D341Med (cell line): ENCODE data around the gene MFAP3.
"Not testable (repeated sequence)": the region's sequence is repeated elsewhere in the genome, so short reads cannot be mapped to it uniquely, and the experiment has no call there.

Experiments
- DNase-seq: peaks from one replicate; pipeline ENCODE4 v3.0.0; 2012; ENCODE audit warnings: low spot score

The MFAP3 gene

DNA sequence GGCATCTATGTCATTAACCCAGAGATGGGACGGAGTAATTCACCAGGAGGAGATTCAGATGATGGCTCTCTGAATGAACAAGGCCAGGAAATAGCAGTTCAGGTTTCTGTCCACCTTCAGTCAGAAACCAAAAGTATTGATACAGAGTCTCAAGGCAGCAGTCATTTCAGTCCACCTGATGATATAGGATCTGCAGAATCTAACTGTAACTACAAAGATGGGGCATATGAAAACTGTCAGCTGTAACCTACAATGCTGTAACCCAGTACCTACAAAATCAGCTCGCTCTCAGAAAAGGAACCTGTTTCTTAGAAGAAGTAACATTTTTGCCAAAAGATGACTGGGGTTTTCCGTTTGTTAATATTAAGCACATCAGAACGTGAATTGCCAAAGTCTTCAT lies 14.7 kb downstream of the MFAP3 start:
- no peak for DNase-seq

DNA sequence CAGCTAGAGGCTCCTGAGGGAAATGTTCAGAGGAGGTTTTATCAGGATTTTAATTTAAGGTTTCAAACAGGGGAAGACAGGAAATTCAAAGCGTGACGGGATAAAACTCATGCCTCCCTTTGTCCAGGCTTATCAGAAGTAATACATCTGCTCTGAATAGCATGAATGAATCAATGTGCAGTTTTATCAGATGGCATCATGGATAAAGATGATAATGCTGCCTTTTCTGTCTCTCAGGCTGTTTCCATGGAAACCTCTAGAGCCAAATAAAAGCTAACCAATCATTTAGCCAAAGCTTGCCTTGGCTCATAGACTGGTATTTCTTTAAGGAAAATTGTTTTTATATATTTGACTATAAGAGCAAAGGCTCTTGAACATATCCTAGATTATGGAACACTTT lies 16.4 kb downstream of the MFAP3 start:
- DNase-seq = no peak

DNA sequence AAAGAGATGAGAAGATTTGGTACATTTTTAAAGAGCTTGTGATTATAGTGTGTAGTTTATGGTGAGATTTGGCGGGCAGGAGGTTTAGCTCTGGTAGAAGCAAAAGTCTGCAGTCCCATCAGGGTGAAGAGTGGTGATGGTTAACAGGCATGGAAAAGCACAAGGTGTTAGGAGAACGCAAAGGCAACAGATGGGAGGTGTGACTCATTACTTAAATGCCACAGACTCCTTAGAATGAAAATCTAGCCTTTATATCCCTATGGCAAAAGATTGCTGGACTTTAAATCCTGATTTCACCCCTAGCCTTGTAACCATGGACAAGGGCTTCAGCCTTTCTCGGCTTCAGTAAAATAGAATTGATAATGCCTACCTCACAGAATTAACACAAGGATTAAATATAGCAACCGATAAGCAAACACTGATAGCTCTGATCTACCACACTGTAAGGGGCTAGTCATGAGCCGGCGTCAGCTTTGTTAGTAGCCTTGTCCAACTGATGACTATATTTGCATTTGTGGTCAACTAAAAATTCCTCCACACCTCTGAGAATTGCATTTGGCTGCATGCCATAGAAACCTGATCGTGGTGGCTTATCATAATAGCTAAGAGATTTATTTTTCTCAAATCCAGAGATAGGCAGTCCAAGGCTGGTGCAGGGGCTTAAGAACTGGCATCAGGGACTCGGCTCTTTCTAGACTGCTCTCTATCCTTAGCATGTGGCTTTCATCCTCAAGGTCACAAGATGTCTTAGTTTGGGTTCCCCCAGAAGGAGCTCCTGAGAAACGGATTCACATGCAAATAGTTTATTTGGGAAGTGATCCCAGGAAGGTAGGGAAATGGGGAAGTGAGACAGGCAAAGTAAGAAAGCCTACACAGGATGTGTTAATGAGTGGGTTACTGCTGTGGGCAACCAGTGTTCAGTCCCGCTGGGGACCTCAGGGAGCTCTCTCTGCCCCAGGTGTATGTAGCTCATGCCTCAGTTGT lies 19.6 kb downstream of the MFAP3 start:
- peak; percentile 60 for DNase-seq

DNA sequence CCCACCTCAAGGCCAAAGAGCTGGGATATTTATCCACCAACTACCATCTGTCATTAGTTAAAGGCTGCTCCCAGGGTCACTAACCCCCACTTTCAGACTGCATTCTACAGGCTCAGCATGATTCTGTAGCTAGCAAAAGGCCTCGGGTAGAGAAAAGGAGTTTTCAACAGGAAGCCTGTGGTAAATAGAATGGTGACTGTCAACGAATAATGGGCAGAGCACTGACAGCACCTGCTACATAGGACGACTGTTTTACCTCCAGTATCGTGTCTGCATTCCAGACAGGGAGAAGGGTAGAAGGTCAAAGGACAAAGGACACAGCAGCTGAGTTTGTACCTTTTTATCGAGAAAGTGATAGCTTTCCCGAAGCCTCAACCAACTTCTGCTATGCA lies 20.3 kb downstream of the MFAP3 start:
- DNase-seq = no peak

DNA sequence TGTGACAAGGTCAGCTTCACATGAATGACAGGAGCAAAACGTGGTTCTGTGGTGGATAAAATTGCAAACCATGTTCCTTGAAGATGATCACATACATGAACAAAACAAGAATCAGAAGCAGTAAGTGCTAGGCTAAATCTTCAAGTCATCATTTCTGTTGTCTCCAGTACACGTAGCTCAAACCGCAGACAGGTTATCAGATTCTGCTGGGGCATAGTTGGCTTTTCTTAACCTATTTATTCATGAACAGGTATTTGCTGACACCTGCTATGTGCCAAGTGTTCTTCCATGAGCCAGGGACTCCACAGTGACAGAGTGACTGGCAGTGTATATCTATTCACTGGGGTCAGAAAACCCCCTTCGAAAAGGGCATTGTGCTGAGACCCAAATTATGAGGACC lies 20.8 kb downstream of the MFAP3 start:
- no peak for DNase-seq

DNA sequence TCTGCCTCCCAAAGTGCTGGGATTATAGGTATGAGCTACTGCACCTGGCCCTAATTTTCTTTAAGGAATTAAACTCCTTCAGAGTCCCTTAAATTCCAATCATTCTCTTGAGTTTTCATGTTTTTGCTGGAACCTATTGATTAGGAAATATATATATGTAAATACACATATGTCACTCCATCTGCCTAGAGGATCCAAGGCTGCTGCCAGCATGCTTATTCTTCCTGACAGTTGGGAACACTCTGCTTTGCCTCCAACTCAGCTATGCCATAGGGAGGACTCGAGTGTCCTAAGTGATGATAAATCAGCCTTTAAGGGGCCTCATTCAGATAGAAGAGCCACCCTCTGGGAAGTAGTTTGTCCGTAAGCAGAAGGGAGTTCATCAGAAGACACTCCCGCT lies 21.8 kb downstream of the MFAP3 start:
- DNase-seq = no peak

DNA sequence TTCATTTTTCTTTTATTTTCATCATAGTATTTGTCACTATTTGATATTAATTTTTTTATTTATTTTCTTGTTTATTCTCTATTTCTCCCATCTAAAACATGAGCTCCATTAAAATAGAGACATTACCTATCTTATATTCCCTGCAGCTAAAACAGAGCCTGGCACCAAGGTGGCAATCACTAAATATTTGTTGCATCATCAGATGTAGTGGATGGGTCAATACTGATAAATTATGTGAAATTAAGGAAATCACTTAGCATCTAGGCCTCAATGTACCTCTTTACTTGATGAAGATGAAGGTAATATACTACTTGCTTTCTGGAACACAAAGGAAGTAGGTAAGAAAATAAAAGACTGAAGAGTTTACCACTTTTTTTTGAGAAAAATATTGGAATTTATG lies 24.6 kb downstream of the MFAP3 start:
- DNase-seq = no peak

DNA sequence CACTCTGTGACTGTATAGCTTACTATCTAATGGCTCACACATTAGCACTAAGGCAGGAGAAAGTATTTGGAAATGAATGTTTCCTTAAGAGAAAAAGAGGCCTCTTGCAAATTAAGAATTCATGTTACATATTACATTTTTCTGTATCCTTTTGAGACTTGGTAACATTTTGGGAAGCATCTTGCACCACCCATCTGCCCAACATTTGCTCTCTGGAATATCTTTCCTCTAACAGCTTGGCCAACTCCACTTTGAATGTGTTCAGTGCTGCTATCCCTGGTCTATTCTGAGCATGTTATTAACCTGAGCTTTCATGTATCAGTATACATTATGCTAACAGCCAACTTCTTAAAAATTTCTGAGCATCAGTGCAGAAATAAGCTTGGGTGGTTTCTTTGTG lies 27.2 kb downstream of the MFAP3 start:
- no peak for DNase-seq

DNA sequence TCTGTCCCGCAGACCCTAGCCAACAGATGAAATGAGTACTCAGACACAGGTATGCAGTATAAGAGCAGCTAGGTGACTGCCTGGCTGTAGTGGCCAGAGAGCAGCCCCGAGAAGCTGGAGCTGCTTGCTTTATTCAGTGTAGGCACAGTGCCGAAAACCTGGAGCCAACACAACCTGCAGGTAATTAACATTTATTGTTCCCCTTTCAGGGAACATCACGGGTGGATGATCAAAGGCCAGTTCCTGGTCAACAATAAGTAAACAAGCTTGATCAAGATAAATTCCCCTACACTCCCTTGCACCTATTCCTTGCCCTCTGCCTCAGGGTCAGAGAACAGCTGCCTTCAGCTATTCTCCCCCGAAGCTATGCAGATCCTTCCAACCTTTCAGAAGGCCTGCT lies 31.1 kb downstream of the MFAP3 start:
- DNase-seq = not testable (repeated sequence)

DNA sequence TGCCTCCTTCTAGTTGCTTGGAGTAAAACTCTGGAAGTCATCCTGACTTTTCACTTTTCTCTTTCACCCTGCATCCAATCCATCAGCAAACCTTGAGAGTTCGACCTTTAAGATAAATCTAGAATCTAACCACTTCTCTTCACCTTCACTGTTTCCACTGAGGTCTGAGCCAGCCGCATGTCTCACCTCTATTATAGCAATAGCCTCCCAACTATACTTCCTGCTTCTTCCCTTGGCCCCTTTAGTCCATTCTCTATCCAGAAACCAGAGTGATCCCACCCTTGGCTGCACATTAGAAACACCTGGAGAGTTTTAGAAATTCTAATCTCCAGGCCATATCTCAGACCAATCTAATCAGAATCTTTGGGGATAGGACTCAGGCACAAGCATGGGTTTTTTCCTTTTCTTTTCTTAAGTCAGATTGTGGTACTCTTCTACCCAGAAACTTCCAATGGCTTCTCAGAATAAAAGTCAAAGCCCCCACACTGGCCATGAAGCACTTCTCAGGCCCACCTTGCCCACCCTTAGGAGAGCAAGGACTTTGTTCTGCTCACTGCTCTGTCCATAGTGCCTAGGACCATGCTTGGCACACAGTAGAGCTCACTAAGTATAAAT lies 33.1 kb downstream of the MFAP3 start:
- DNase-seq = no peak

DNA sequence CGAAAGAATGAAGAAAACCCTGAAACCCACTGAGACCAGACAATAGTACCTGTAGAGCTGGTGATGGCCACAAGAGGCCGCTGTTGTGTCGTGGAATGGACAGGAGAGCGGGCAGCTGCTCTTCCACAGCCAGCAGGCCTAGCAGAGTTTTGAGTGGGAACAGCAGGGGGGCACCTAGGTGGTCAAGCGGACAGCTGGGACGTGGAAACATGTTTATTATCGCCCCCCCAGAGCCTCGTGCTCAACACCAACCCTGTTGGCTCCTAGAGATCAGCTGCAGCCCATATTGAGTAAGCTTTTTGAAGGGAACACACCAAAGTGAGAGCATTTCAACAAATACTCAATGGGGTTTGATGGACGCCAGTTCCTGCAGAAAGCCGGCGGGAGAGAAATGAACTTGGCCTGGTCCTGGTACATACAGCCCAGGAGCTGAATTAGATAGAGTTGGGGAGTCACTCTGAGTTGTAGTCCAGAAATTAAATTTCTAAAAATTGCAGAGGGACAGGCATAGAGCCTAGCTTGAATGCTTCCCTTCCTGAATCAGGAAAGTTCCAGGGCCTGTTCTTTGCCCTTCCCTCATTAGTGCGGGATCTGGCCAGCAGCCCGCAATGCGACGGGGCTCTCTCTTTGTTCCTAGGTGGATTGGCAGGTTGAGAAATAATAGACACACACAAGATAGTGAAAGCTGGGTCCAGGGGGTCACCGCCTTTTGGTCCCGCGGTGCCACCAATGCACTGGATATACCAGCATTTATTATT lies 33.8 kb downstream of the MFAP3 start:
- peak; percentile 84 for DNase-seq

DNA sequence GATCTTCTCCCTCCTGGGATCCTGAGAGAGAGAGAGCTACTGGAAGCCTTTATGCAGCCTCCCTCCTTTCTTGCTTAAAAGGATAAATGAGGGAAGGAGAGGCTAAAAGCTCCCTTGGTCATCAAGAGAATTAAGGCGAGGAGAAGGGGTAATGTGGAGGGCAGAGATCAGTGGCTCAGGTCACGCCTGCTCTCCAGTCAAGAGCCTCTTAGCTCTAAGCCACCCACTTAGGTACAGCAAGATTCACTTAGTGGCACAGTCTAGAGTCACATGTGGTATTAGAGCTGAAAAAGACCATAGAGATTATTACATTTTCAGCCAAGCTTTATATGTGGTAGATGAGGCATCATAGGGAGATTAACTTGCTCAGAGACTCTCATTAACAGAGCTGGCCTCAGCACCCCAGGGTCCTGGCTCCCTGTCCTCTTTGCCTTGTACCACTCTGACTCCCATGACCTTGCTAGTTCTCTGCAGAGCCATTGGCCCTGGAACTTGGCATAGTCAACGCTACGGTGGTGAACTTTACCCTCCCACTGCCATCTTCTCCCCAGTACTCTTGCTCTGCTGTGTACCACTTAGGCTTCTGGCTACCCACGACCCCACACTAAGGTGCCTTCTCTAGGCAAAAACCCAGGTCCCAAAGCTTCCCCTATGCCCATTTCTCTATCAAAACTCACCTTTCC lies 37.6 kb downstream of the MFAP3 start:
- no peak for DNase-seq

DNA sequence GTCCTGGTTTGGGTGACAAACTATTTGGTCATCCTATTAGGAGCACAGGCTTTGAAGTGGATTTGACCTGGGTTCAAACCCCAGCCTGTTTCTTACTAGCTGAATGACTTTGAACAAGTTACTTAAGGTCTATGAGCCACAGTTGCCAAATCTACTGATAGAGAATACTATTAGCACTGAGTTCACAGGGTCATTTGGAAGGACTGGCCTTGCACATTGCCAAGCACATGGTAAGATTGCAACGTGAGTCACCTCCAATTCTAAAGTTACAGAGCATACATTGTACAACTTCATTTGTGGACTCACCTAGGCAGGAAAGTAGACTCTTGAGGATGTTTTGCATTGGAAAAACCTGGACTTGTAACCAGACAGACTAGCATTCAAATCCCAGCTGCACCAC lies 38.9 kb downstream of the MFAP3 start:
- DNase-seq = no peak

DNA sequence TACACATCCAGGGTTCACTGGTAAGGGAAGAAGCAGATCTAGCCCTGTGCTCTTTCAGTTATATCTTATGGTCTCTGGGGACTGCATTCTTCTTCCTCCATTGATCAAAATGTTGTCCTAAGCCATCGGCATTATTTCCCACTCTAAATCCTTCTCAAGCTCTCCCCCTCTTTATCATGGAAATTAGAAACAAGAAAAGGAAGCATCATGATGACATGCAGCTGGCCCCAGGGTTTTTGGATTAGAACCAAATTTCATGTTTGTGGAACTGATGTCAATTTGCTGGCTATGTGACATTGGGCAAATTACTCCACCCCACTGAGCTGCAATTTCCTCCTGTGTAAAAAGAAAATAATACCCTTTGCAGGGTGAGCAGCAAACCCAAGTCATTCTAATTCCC lies 39.5 kb downstream of the MFAP3 start:
- no peak for DNase-seq

DNA sequence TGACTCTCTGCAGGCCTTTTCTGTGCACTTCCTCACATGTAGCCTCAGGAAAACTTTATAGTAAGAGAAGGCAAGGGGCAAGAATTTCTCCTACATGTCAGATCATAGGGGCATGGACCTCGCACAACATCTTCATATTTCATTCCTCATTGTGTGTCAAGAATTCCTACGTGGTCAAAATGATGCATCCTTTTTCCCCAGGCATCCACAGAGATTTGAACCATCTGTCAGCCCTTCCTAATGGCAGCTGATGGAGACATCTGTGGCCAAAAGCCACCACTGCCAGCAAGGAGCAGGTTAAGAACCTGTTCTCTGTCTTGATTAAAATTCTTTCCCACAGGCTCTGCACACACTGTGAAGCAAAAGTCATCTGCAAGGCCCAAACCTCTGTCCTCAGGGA lies 42.5 kb downstream of the MFAP3 start:
- no peak for DNase-seq

DNA sequence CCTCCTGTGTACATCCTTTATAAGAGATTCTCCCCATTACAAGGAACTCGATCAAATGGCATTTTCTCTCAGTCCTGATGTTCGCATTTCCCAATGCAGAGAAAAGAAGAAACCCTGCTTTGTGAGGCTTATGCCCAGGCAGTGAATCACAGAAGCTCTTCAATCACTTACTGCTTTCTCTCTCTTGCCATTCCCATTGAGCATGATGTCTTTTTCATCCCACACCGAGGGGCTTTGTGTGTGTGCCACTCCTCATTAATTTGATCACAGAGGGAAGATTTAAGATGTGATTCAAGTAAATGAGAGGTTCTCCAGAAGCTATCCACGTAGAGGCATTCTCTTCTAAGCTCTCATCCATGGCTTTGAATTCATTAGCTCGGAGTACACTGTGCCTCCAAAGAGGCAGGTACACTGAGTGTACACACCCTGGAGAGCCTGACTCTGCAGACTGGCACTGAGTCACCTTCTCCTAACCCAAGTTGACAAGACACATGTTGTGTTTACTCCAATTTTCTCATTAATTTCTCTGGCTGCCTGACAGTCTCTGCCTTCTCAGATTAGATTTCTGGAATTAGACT lies 45.4 kb downstream of the MFAP3 start:
- DNase-seq = no peak

DNA sequence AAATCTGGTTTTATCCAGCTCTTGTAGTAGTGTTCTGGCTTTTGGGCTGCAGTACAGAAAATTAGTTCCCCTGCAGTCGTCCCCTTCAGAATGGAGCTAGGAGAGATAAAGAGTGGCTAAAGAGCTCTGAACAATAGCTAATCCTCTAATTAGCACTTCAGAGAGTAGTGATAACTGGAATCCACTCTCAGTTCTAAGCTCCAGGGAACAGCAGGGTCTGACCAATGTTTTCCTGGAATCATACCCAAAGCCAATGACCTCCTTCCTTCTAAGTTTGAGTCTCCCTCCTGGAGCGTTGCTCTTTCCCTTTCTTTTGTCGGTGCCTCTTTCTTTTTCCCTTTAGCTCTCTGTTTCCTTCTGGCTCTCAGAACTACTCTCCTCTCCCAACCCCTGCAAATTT lies 47.4 kb downstream of the MFAP3 start:
- peak; percentile 44 for DNase-seq

DNA sequence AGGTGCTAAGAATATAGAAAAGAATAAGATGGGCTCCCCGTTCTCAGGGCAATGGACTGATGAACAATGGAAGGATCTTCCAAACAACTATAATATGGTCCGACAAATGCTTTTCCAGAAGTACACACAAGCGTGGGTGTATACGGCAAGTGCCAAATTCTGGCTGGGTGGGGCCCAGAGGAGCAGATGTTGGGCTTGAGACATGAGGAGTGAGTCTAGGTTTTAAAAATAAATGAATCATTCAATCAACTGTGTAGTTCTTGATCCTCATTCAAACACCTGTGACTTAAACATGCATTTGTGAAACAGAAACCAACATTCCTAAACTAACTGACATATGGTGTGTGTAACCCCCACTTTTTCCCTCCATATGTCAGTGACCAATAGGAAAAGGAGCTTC lies 47.9 kb downstream of the MFAP3 start:
- DNase-seq = no peak

DNA sequence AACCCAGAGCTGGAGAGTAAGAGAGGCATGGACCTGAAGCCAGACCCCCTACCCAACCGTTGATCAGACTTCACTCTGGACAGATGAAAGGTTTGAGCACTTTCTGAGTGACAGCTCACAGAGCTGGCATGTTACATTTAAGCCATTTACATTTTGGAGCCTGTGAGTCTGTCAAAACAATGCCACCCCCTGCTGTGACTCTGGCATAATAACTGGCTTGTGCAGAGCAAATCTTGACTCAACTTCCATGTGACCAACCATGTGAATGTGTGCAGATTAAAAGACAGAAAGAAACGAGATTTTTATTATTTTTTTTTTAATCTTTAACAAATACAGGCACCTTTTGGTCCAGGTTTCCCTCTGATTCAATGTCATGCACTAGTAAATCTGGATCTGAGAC lies 48.5 kb downstream of the MFAP3 start:
- no peak for DNase-seq

DNA sequence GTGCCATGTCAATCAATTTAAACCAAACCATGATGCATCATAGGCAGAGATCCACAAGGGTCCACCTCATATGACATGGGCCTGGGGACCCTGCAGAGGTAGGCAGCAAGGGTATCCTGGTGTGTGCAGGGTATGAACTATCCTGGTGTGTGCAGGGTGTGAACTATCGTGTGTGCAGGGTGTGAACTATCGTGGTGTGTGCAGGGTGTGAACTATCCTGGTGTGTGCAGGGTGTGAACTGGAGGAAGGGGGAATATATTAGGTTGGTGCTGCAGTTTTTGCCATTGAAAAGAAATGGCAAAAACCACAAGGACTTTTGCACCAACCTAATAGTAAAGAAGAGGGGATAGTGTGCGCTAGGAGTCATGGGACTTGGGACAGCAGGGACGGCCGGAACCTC lies 50.0 kb downstream of the MFAP3 start:
- no peak for DNase-seq

DNA sequence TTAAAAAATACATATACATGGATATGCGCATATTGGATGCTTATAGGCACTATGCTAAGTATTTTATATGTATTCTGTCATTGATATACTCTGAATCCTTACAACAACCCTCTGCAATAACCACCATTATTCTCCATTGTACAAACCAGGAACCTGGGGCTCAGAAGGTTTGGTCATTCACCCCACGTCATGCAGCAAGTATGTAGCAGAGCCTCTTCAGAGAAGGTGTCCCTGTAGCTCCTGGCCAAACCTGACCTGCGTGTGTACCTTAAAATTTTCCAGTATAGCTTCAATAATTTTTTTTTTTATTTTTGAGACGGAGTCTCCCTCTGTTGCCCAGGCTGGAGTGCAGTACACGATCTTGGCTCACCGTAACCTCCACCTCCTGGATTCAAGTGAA lies 51.9 kb downstream of the MFAP3 start:
- no peak for DNase-seq
